Activated CD4-positive, alpha-beta T cell treated with anti-CD3 and anti-CD28 coated beads, Interleukin-2, amount 10 ng/mL, durations not matched to agents 7 days and 5 days (primary cell): ENCODE data around the gene SASH1. TPM values are rescaled to one million over a fixed set of nuclear protein-coding genes. Genes with fewer than 3 reads are reported as not detected.
"Not testable (repeated sequence)": the region's sequence is repeated elsewhere in the genome, so short reads cannot be mapped to it uniquely, and the experiment has no call there.

Experiments
- CTCF ChIA-PET: fragments of 350-600 bp; sonication (Branson Sonifier 250); formaldehyde crosslinking; loops from one replicate; lab custom pipeline; 2021; ENCODE audit warnings: antibody characterized with exemption; lab: Charles Lee
- POLR2A ChIA-PET: fragments of 350-600 bp; sonication (Branson Sonifier 250); formaldehyde crosslinking; loops from one replicate; lab custom pipeline; 2021; ENCODE audit warnings: antibody characterized with exemption; lab: Charles Lee
- DNase-seq: peaks from one replicate; pipeline ENCODE4 v3.0.0-alpha.2; 2020
- H3K27ac Mint-ChIP-seq: one replicate; pipeline ENCODE4 v1.8.0; 2021; ENCODE audit warnings: mild to moderate bottlenecking, moderate library complexity, mixed read lengths
- H3K27me3 Mint-ChIP-seq: one replicate; pipeline ENCODE4 v1.8.0; 2021; ENCODE audit warnings: mixed read lengths
- H3K36me3 Mint-ChIP-seq: one replicate; pipeline ENCODE4 v1.8.0; 2021; ENCODE audit warnings: low read depth, mixed read lengths
- H3K4me1 Mint-ChIP-seq: one replicate; pipeline ENCODE4 v1.8.0; 2021; ENCODE audit warnings: mixed read lengths
- H3K4me3 Mint-ChIP-seq: one replicate; pipeline ENCODE4 v1.8.0; 2021; ENCODE audit warnings: mild to moderate bottlenecking, moderate library complexity, mixed read lengths
- H3K9me3 Mint-ChIP-seq: one replicate; pipeline ENCODE4 v1.8.0; 2021; ENCODE audit warnings: mixed read lengths
- total RNA-seq, 2 experiments: library from RNA; stranded (reverse); gene quantifications; one replicate each; pipeline ENCODE4 v1.2.3, GENCODE V29; 2021

Gene SASH1
- total RNA-seq, 2 experiments from 2014 or later, result 0.47 to 0.50 TPM

DNA sequence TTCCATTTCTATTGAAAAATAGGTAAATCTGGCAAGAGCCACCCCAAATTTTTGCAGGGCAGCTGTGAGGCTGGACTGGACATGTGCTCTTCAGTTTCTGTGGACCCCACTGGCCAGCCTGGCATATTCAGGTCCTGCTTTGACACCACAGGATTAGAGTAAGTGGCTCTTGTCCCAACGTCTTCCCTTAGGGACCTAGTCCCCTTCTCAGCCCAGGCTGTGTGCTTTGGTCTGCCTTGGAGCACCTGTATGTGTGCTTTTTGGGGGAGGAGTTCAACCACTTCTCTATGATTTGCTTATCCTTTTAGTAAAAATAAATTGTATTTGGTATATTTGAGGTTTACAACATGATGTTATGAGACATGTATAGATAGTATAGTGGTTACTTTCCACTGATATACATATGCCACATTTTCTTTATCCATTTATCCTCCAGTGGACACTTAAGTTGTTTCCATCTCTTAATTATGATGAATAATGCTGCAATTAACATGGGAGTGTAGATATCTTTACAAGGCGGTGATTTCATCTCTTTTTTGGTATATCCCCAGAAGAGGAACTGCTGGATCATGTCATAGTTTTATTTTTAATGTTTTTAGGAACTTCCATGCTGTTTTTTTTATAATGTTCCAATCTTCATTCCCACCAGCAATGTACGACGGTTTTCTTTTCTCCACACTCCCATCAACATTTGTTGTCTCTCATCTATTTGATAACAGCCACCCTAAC, 236.4 kb downstream of the SASH1 start:
- no peak for DNase-seq
- Mint-ChIP-seq H3K4me3 (no peak overlapping the region), H3K9me3 (no peaks in the 10 kb centered on the region), H3K27me3 (peaks cover 38% of the 10 kb centered on the region), H3K36me3 (no peaks in the 10 kb centered on the region), H3K4me1 (no peaks in the 10 kb centered on the region), H3K27ac (no peak overlapping the region)
- POLR2A ChIA-PET, result no interaction called here
- CTCF ChIA-PET, result interaction anchor here (1.3 kb wide), 1 partner anchor 10 kb away, joined by 4 read pairs; no protein-coding TSS in a partner anchor

DNA sequence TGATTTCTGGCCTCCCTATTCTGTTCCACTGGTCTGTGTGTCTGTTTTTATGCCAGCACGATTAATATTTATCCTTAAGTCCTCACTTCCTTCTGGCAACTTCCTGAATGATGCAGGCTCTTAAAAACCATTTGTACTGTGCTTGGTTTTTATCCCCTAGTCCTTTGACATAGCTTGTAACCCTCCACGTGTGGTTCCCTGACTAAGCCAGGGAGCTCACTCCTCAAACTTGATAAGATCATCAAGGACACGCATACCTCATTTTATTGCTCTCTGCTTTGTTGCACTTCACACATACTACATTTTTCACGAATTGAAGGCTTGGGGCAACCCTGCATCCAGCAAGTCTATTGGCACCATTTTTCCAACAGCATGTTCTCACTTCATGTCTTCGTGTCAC, 237.8 kb downstream of the SASH1 start:
- no peak for DNase-seq
- Mint-ChIP-seq H3K27ac (no peak overlapping the region), H3K4me1 (no peaks in the 10 kb centered on the region), H3K4me3 (no peak overlapping the region), H3K27me3 (peaks cover 47% of the 10 kb centered on the region), H3K36me3 (no peaks in the 10 kb centered on the region), H3K9me3 (peaks cover 4% of the 10 kb centered on the region)
- POLR2A ChIA-PET, result no interaction called here
- CTCF ChIA-PET, result interaction anchor here (0.7 kb wide), 2 partner anchors 51 to 400 kb away, joined by 3 to 5 read pairs; no protein-coding TSS in a partner anchor

DNA sequence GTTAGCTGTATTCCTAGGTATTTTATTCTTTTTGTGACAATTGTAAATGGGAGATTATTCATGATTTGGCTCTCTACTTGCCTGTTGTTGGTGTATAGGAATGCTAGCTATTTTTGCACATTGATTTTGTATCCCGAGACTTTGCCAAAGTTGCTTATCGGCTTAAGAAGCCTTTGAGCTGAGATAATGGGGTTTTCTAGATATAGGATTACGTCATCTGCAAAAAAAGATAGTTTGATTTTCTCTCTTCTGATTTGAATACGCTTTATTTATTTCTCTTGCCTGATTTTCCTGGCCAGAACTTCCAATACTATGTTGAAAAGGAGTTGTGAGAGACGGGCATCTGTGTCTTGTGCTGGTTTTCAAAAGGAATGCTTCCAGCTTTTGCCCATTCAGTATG, 241.0 kb downstream of the SASH1 start:
- Mint-ChIP-seq H3K4me1 (no peaks in the 10 kb centered on the region), H3K27ac (no peak overlapping the region), H3K9me3 (peaks cover 7% of the 10 kb centered on the region), H3K36me3 (no peaks in the 10 kb centered on the region), H3K4me3 (no peak overlapping the region), H3K27me3 (peaks cover 47% of the 10 kb centered on the region)
- DNase-seq, result no peak
- ChIA-PET POLR2A (no interaction called here), CTCF (no interaction called here)

DNA sequence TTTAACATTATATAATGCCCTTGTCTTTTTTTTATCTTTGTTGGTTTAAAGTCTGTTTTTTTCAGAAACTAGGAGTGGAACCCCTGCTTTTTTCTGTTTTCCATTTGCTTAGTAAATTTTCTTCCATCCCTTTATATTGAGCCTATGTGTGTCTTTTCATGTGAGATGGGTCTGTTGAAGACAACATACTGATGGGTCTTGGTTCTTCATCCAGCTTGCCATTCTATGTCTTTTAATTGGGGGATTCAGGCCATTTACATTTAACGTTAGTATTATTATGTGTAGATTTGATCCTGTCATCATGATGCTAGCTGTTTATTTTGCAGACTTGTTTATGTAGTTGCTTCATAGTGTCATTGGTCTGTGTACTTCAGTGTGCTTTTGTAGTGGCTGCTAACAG, 243.0 kb downstream of the SASH1 start:
- H3K9me3 Mint-ChIP-seq, DNase-seq, H3K4me3 Mint-ChIP-seq, H3K36me3 Mint-ChIP-seq, H3K27ac Mint-ChIP-seq, POLR2A ChIA-PET, CTCF ChIA-PET, H3K4me1 Mint-ChIP-seq: not testable (repeated sequence)
- H3K27me3 Mint-ChIP-seq, result peaks cover 33% of the 10 kb centered on the region

DNA sequence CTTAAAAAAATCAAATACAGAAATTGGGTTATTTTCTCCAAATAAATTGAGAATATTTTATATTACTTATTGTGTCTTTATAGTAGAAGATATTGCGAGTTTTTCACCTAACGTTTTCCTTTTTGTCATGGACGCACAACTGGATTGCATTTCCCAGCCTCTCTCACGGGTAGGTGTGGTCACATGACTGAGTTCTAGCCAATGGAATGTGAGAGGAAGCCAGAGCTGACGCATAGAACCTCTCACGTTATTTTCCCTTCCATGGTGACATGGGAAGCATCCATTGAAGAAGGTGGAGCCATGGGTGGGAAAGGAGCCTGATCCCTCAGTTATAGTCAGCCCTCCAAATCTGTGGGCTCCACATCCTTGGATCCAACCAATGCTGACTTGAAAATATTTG, 248.2 kb downstream of the SASH1 start:
- Mint-ChIP-seq H3K27ac (no peak overlapping the region), H3K9me3 (peaks cover 2% of the 10 kb centered on the region), H3K4me3 (no peak overlapping the region), H3K4me1 (peaks cover 3% of the 10 kb centered on the region), H3K36me3 (no peaks in the 10 kb centered on the region), H3K27me3 (peaks cover 14% of the 10 kb centered on the region)
- ChIA-PET CTCF (no interaction called here), POLR2A (no interaction called here)
- DNase-seq, result no peak

DNA sequence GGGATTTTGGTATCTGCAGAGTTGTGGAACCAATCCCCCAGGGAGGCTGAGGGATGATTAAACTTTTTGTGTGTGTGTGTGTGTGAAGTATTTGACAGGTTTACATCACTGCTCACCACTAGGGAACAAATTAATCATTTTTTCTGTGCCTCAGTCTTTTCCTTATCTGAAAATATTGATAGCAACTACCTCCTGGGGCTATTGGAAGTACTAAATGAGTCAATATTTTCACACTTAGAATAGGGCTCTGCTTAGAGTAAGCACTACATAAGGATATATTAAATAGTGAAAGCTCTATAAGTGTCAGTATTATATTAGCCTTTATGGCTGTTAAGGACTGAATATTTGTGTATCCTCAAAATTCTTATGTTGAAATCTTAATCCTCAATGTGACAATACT, 249.0 kb downstream of the SASH1 start:
- H3K4me3 Mint-ChIP-seq, result no peak overlapping the region
- peaks cover 3% of the 10 kb centered on the region for H3K4me1 Mint-ChIP-seq
- H3K27ac Mint-ChIP-seq, result no peak overlapping the region
- peaks cover 12% of the 10 kb centered on the region for H3K27me3 Mint-ChIP-seq
- ChIA-PET POLR2A (no interaction called here), CTCF (no interaction called here)
- DNase-seq, result no peak
- peaks cover 2% of the 10 kb centered on the region for H3K9me3 Mint-ChIP-seq
- H3K36me3 Mint-ChIP-seq, result no peaks in the 10 kb centered on the region

DNA sequence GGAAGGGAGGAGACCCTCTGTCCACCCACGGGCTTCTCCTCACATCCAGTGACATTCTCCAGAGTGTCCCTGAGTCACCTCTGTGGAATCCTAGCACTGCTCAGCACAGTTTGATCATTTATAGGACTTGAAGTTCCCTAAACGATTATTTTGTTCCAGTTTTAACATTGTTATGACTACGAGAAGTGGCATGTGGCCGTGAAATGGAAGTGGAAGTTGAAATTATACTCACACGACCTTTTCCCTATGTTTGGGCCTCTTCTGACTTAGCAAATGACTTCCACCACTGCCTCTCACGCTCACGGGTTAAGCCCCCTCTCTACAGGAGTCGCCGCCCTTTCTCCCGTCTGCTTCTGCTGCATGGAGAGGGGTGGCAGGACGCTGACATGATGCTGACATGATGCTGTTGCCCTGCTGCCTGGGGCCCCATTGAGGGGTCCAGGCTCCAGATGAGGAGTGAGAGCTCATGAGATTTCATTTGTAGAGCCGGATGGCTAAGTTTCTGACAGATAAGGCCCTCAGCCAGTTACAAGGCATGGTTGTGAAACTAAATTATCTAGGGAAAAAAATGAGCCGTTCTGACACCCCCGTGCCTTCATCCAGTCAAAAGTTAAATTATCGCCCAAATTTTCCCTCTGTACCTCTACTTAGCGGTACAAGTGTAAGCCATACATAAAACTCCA, 250.6 kb downstream of the SASH1 start:
- no peak for DNase-seq
- Mint-ChIP-seq H3K4me1 (peaks cover 3% of the 10 kb centered on the region), H3K27me3 (peaks cover 9% of the 10 kb centered on the region), H3K36me3 (no peaks in the 10 kb centered on the region), H3K4me3 (no peak overlapping the region), H3K27ac (no peak overlapping the region), H3K9me3 (no peaks in the 10 kb centered on the region)
- ChIA-PET CTCF (no interaction called here), POLR2A (no interaction called here)

DNA sequence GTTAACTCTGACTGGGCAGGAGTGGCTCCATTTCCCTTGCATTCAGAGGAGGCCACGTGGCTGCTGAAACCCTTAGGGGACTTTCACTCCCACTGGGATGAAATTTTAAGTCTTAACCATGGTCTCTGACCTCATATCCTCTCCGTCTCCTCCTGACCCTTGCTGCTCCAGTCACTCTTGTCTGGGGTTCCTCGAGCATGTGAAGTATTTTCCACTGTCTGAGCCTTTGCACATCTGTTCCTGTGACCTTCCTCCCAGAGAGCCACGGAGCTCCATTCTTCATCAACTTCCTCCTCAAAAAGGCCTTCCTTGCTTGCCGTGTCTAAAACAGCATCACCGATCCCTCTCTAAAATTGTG, 251.2 kb downstream of the SASH1 start:
- ChIA-PET POLR2A (no interaction called here), CTCF (no interaction called here)
- Mint-ChIP-seq H3K9me3 (no peaks in the 10 kb centered on the region), H3K4me1 (peaks cover 3% of the 10 kb centered on the region), H3K4me3 (no peak overlapping the region), H3K36me3 (no peaks in the 10 kb centered on the region), H3K27me3 (peaks cover 12% of the 10 kb centered on the region), H3K27ac (no peak overlapping the region)
- DNase-seq, result no peak

DNA sequence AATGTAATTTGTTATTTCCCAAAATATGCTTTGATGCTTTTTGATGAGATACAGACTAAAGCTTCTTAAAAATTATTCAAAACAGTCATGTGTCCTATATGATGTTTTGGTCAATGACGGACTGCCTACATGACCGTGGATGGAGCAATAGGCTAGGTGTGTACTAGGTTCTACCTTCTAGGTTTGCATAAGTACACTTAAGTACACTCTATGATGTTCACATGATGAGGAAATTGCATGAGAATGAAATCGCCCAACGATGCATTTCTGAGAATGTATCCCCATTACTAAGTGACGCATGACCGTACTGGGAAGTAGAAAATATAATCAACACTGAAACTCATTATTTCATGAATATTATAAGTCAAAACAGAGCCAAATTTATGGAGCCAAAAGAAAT, 252.9 kb downstream of the SASH1 start:
- Mint-ChIP-seq H3K27me3 (peaks cover 12% of the 10 kb centered on the region), H3K4me1 (peaks cover under 1% of the 10 kb centered on the region), H3K36me3 (no peaks in the 10 kb centered on the region), H3K27ac (no peak overlapping the region), H3K4me3 (no peak overlapping the region), H3K9me3 (no peaks in the 10 kb centered on the region)
- ChIA-PET POLR2A (no interaction called here), CTCF (no interaction called here)
- no peak for DNase-seq

DNA sequence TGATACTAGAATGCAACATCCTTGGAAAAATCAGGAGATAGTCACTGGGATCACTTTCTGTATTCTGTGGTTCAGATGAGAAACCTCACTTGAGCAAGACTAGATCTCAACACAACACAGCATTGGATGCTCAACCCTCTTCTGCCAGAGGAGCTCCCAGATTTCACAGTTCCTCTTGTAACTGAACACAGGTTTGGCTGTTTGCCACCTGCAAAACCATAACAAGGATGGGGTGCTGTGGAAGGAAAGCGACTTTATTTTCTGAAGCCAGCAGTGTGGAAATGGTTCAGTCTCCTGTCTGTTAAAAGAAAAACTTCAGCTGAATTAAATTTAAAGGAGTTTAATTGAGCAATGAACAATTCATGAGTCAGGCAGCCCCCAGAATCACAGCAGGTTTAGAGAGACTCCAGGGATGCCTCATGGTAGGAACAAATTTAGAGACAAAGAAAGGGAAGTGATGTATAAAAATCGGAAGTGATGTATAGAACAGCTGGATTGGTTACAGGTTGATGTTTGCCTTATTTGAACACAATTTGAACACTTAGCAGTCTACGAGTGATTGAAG, 254.3 kb downstream of the SASH1 start:
- Mint-ChIP-seq H3K4me3 (no peak overlapping the region), H3K27ac (no peak overlapping the region), H3K4me1 (peaks cover 1% of the 10 kb centered on the region), H3K9me3 (peaks cover under 1% of the 10 kb centered on the region), H3K27me3 (peaks cover 12% of the 10 kb centered on the region), H3K36me3 (no peaks in the 10 kb centered on the region)
- ChIA-PET POLR2A (no interaction called here), CTCF (no interaction called here)
- DNase-seq, result no peak

DNA sequence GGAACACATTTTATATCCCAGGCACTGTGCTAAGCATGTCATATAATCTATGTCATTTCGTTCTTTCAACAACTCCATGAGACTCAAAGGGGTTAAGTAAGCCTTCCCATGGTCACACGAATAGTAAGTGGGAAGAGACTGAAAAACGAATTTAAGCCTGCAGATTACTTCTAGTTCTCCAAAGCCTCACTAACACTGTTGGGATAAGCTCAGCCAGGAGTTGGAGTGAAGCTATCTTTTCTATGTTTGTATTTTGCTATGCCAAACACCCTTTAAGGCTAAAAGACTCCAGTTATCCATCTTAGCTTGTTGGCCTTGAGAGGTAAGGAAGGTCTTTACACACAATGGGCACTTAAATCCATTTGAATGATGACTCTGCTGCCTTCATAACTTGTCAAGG, 256.1 kb downstream of the SASH1 start:
- Mint-ChIP-seq H3K36me3 (no peaks in the 10 kb centered on the region), H3K9me3 (peaks cover 3% of the 10 kb centered on the region), H3K4me3 (no peak overlapping the region), H3K27me3 (peaks cover 14% of the 10 kb centered on the region), H3K4me1 (peaks cover 4% of the 10 kb centered on the region), H3K27ac (no peak overlapping the region)
- DNase-seq, result no peak
- CTCF ChIA-PET, result no interaction called here
- POLR2A ChIA-PET, result no interaction called here

DNA sequence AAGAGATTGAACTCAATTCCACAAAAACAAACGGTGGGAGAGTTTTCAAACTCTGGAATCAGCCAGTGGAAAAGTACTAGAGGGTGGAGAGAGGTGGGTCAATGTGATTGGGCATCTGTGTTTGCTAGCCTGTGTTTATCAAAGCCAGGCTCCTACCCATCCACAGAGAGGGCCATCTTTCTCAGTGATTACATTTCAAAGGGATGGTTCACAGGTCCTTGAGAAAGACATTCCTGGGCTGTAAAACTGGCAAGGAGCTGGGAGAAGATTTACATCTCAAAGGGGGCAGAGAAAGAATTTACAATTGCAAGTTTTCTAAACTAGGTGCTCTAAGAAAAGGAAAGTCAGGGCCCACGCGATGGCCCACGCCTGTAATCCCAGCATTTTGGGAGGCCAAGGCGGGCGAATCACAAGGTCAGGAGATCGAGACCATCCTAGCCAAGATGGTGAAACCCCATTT, 257.4 kb downstream of the SASH1 start:
- POLR2A ChIA-PET, result no interaction called here
- CTCF ChIA-PET, result interaction anchor here (0.6 kb wide), 1 partner anchor 114 kb away, joined by 3 read pairs; no protein-coding TSS in a partner anchor
- Mint-ChIP-seq H3K36me3 (no peaks in the 10 kb centered on the region), H3K4me1 (peaks cover 4% of the 10 kb centered on the region), H3K4me3 (no peak overlapping the region), H3K9me3 (peaks cover 3% of the 10 kb centered on the region), H3K27me3 (peaks cover 20% of the 10 kb centered on the region), H3K27ac (no peak overlapping the region)
- DNase-seq, result no peak
